ENCODE measurements around the gene SYNE1.

DNA sequence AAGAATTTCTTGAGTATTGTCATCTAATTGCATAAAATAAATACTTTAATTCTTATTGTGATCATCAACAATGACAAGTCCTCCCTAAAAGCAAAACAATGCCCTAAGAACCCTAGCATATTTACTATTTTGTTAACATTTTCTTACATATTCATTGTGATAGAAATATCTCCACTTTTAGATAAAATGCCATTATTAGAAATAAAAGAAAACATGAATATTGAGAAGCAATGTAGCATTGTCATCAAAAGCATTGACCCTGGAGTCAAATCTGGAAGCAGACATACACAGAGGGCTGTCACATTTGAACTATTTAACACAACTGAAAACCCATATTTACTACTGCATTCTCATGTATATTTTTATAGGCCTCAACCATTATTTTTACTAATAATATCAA is 257.7 kb downstream of the SYNE1 start:
- TF ChIP-seq SUZ12 (IDR thresholded peaks at IDR 0.05; ENCODE audit: extremely low read depth, insufficient read depth, insufficient read length) (no peak), ZNF274 (IDR thresholded peaks at IDR 0.05; ENCODE audit: low read depth, low read length) (no peak), YY1 (IDR thresholded peaks at IDR 0.05; ENCODE audit: insufficient read depth, insufficient read length) (no peak)
